Measurements from ENCODE around the gene AP2S1.

- TF ChIP-seq POLR2A (IDR thresholded peaks at IDR 0.05; ENCODE audit: extremely low read depth, insufficient read length) (no peak), CTCF (IDR thresholded peaks at IDR 0.05; ENCODE audit: low read depth, low read length) (no peak), MYC (IDR thresholded peaks at IDR 0.05; ENCODE audit: low read depth, low read length) (no peak)
- TF ChIP-seq, protein P1, sequence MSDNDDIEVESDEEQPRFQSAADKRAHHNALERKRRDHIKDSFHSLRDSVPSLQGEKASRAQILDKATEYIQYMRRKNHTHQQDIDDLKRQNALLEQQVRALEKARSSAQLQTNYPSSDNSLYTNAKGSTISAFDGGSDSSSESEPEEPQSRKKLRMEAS (IDR thresholded peaks at IDR 0.05; ENCODE audit: low read depth, low read length): no peak
These were observed 45.6 kb upstream of the AP2S1 start for GRCh38 chr19:46896076-46896794.

Data from NB4 (cell line).